HCT116 (cell line): ENCODE results near the gene LIMD2. TPM values are rescaled to one million over a fixed set of nuclear protein-coding genes. Genes with fewer than 3 reads are reported as not detected.

ENCODE experiments used
- ATAC-seq: fragments of 200-7000 bp; cut with Tn5 transposase; 2 replicates; pipeline ENCODE4 v1.9.1; 2020; ENCODE audit warnings: mild to moderate bottlenecking, moderate library complexity
- BruUV-seq: library from RNA; stranded (reverse); fragments of 400-500 nt; replicated peaks from 2 replicates; lab custom pipeline; 2021; lab: Mats Ljungman, UMichigan
- CTCF ChIA-PET: fragments of 300-600 bp; sonication (Branson Sonifier 250); formaldehyde crosslinking; loops from one replicate; lab custom pipeline; 2021; ENCODE audit warnings: antibody characterized with exemption; lab: Charles Lee
- POLR2A ChIA-PET: fragments of 300-600, 350-600 bp; sonication (Branson Sonifier 250); formaldehyde crosslinking; loops from one replicate; lab custom pipeline; 2021; ENCODE audit warnings: antibody characterized with exemption; lab: Charles Lee
- RAD21 ChIA-PET, 2 experiments: fragments of 300-600 bp; sonication (Branson Sonifier 250); formaldehyde crosslinking; loops; one replicate each; lab custom pipeline; 2023; ENCODE audit warnings: low total read pairs in 2 of 2; ENCODE audit not compliant: uncharacterized antibody in 2 of 2, unreplicated experiment in 2 of 2, low non-redundant PET in 1 of 2; lab: Charles Lee
- DNase-seq: peaks from one replicate; pipeline ENCODE4 v3.0.0-alpha.2; 2010; ENCODE audit warnings: low read depth, low spot score
- H2AFZ ChIP-seq: fragments of 200-600 bp; shearing (Covaris generic), sonication (generic); 2 replicates; pipeline ENCODE4 v1.6.1; 2017; ENCODE audit warnings: low read depth, mixed run types, mixed read lengths, antibody characterized with exemption, low read length; ENCODE audit not compliant: poor library complexity, severe bottlenecking
- H3K27ac ChIP-seq: 2 replicates; pipeline ENCODE4 v1.5.1; 2012; ENCODE audit warnings: low read depth, low read length
- H3K27me3 ChIP-seq: fragments of 200-600 bp; sonication (generic); 2 replicates; pipeline ENCODE4 v1.6.1; 2016; ENCODE audit warnings: mixed run types, low read length, mixed read lengths; ENCODE audit not compliant: insufficient read depth
- H3K36me3 ChIP-seq, 2 experiments: fragments of 200-500 bp in 1 of 2; fragments of 200-600 bp in 1 of 2; sonication (Bioruptor generic) in 1 of 2; sonication (generic) in 1 of 2; 2 replicates each; pipeline versions ENCODE4 v1.5.1 to v1.6.1; 2014 to 2016; ENCODE audit warnings: low read length in 2 of 2, inconsistent platforms in 1 of 2, mixed read lengths in 1 of 2, mixed run types in 1 of 2; ENCODE audit not compliant: insufficient read depth in 2 of 2, control insufficient read depth in 1 of 2
- H3K4me1 ChIP-seq, 2 experiments: fragments of 200-600 bp in 1 of 2; sonication (generic) in 1 of 2; 2 replicates each; pipeline versions ENCODE4 v1.5.1 to v1.6.1; 2012 to 2017; ENCODE audit warnings: low read length in 2 of 2, inconsistent platforms in 1 of 2, mild to moderate bottlenecking in 1 of 2, mixed read lengths in 1 of 2, mixed run types in 1 of 2, moderate library complexity in 1 of 2; ENCODE audit not compliant: insufficient read depth in 2 of 2, control insufficient read depth in 1 of 2
- H3K4me2 ChIP-seq: fragments of 200-600 bp; sonication (generic); 2 replicates; pipeline ENCODE4 v1.6.1; 2017; ENCODE audit warnings: mixed run types, low read length, mixed read lengths
- H3K4me3 ChIP-seq, 2 experiments: fragments of 200-600 bp in 1 of 2; sonication (generic) in 1 of 2; replicated peaks in 1 of 2; 2 replicates each; pipeline ENCODE4 v1.5.1; 2011 to 2016; ENCODE audit warnings: low read length in 2 of 2, control low read depth in 1 of 2, low read depth in 1 of 2, mild to moderate bottlenecking in 1 of 2, mixed read lengths in 1 of 2, mixed run types in 1 of 2
- H3K79me2 ChIP-seq: fragments of 200-600 bp; sonication (generic); 2 replicates; pipeline ENCODE4 v1.6.1; 2017; ENCODE audit warnings: mild to moderate bottlenecking, mixed run types, low read length, moderate library complexity, mixed read lengths; ENCODE audit not compliant: insufficient read depth
- H3K9ac ChIP-seq: fragments of 200-600 bp; sonication (generic); 2 replicates; pipeline ENCODE4 v1.6.1; 2016; ENCODE audit warnings: low read length, mixed read lengths
- H3K9me2 ChIP-seq: fragments of 200-600 bp; sonication (generic), shearing (Covaris generic); 2 replicates; pipeline ENCODE4 v1.6.1; 2017; ENCODE audit warnings: mixed run types, mild to moderate bottlenecking, moderate library complexity; ENCODE audit not compliant: insufficient read depth
- H3K9me3 ChIP-seq, 2 experiments: fragments of 200-500 bp in 1 of 2; fragments of 200-600 bp in 1 of 2; sonication (Bioruptor generic) in 1 of 2; sonication (generic) in 1 of 2; 2 replicates each; pipeline ENCODE4 v1.6.1; 2014 to 2017; ENCODE audit warnings: low read length in 2 of 2, mixed read lengths in 2 of 2, inconsistent platforms in 1 of 2, low read depth in 1 of 2, mild to moderate bottlenecking in 1 of 2, mixed run types in 1 of 2, moderate library complexity in 1 of 2; ENCODE audit not compliant: control insufficient read depth in 1 of 2, insufficient read depth in 1 of 2
- H4K20me1 ChIP-seq: fragments of 200-600 bp; sonication (generic), shearing (Covaris generic); 2 replicates; pipeline ENCODE4 v1.6.1; 2017; ENCODE audit warnings: mixed run types, mild to moderate bottlenecking, moderate library complexity; ENCODE audit not compliant: insufficient read depth
- CBX3 ChIP-seq: IDR thresholded peaks from 2 replicates; pipeline ENCODE4 v1.6.1; 2012; ENCODE audit warnings: low read depth
- ELF1 ChIP-seq: IDR thresholded peaks from 2 replicates; pipeline ENCODE4 v1.6.1; 2012; ENCODE audit warnings: low read depth, borderline replicate concordance
- EZH2 ChIP-seq: fragments of 200-600 bp; sonication (generic); IDR thresholded peaks from 2 replicates; pipeline ENCODE4 v1.6.1; 2017; ENCODE audit warnings: antibody characterized with exemption, mixed run types
- JUND ChIP-seq: IDR thresholded peaks from 2 replicates; pipeline ENCODE4 v1.6.1; 2012
- POLR2A ChIP-seq: IDR thresholded peaks from 2 replicates; pipeline ENCODE4 v1.7.0; 2011; ENCODE audit warnings: borderline replicate concordance; ENCODE audit not compliant: insufficient read depth, insufficient read length; ENCODE audit errors: extremely low read depth
- POLR2AphosphoS5 ChIP-seq: IDR thresholded peaks from 2 replicates; pipeline ENCODE4 v1.6.1; 2011; ENCODE audit warnings: mild to moderate bottlenecking, low read depth, low read length, moderate library complexity
- RAD21 ChIP-seq: IDR thresholded peaks from 2 replicates; pipeline ENCODE4 v1.6.1; 2012; ENCODE audit warnings: low read depth, mild to moderate bottlenecking
- SIN3A ChIP-seq: IDR thresholded peaks from 2 replicates; pipeline ENCODE4 v1.6.1; 2012; ENCODE audit warnings: low read depth
- SP1 ChIP-seq: IDR thresholded peaks from 2 replicates; pipeline ENCODE4 v1.6.1; 2012; ENCODE audit warnings: low read depth
- SRF ChIP-seq: IDR thresholded peaks from 2 replicates; pipeline ENCODE4 v1.6.1; 2012; ENCODE audit warnings: low read depth
- ZNF274 ChIP-seq: fragments of 200-500 bp; sonication (Bioruptor generic); IDR thresholded peaks from 2 replicates; pipeline ENCODE4 v1.6.1; 2014; ENCODE audit warnings: mild to moderate bottlenecking, low read depth, low read length, inconsistent platforms
- intact Hi-C: fragments of 100-400 bp; cut with micrococcal nuclease; formaldehyde crosslinking; loops from 2 replicates; pipeline ENCODE4 v1.10.0; 2022
- total RNA-seq: library from RNA; stranded (reverse); gene quantifications from one replicate; pipeline ENCODE4 v1.2.1, GENCODE V29; 2021; ENCODE audit not compliant: unreplicated experiment
- TF ChIP-seq, protein P1 (sequence below): IDR thresholded peaks from 2 replicates; pipeline ENCODE4 v1.6.1; 2011; ENCODE audit warnings: mild to moderate bottlenecking, low read length, moderate library complexity; ENCODE audit not compliant: insufficient replicate concordance; ENCODE audit errors: extremely low read depth
- TF ChIP-seq, protein P2 (sequence below): IDR thresholded peaks from 2 replicates; pipeline ENCODE4 v1.6.1; 2012; ENCODE audit warnings: low read depth
- TF ChIP-seq, protein P3 (sequence below), 3 experiments: fragments of 200-600 bp in 1 of 3; sonication (generic) in 1 of 3; IDR thresholded peaks in 2 of 3; conservative IDR thresholded peaks in 1 of 3; 2 replicates each; pipeline ENCODE4 v1.5.1; 2012 to 2017; ENCODE audit warnings: low read depth in 2 of 3, low read length in 2 of 3, antibody characterized with exemption in 1 of 3, borderline replicate concordance in 1 of 3, control low read depth in 1 of 3, mild to moderate bottlenecking in 1 of 3, mixed read lengths in 1 of 3, mixed run types in 1 of 3, moderate library complexity in 1 of 3; ENCODE audit not compliant: insufficient read depth in 1 of 3

LIMD2 gene
- total RNA-seq, 1 experiment from 2014 or later = 8.4 TPM

DNA sequence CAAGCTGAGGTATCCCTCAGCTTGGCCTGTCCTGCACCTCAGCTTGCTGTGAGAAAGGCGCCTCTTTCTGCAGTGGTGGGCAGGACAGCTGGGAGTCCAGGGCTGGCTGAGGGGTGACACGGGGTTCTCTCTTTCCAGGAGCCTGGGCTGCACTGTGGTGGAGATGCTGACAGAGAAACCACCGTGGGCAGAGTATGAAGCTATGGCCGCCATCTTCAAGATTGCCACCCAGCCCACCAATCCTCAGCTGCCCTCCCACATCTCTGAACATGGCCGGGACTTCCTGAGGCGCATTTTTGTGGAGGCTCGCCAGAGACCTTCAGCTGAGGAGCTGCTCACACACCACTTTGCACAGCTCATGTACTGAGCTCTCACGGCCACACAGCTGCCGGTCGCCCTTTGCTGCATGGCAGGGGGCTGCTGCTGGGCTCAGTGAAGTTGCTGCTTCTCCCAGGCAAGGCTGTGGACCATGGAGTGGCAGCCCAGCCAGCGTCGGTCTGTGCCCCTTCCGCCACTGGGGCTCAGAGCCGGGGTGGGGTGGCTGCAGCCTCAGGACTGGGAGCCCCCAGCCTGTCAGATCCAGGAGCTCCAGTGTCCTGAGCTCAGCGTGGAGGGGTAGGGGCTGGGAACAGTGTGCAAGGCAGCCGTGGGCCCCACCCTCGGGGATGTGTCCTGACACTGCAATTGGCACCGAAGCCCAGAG is 6.4 kb downstream of the LIMD2 start:
- Histone ChIP-seq H3K4me1 (peaks cover 0 to 16% of the 10 kb centered on the region in 2 experiments; a peak in 2 of 4 replicates), H3K9ac (no peak overlapping the region), H3K4me3 (no peak overlapping the region), H4K20me1 (no peaks in the 10 kb centered on the region), H3K27ac (no peak overlapping the region)
- intact Hi-C loops = no loop called here
- RAD21 ChIA-PET = no interaction called here
- CTCF ChIA-PET = interaction anchor here (0.6 kb wide), 1 partner anchor 124 kb away, joined by 3 read pairs; no protein-coding TSS in a partner anchor
- TF ChIP-seq, protein P1, sequence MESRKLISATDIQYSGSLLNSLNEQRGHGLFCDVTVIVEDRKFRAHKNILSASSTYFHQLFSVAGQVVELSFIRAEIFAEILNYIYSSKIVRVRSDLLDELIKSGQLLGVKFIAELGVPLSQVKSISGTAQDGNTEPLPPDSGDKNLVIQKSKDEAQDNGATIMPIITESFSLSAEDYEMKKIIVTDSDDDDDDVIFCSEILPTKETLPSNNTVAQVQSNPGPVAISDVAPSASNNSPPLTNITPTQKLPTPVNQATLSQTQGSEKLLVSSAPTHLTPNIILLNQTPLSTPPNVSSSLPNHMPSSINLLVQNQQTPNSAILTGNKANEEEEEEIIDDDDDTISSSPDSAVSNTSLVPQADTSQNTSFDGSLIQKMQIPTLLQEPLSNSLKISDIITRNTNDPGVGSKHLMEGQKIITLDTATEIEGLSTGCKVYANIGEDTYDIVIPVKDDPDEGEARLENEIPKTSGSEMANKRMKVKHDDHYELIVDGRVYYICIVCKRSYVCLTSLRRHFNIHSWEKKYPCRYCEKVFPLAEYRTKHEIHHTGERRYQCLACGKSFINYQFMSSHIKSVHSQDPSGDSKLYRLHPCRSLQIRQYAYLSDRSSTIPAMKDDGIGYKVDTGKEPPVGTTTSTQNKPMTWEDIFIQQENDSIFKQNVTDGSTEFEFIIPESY = no peak
- no peak for TF ChIP-seq SRF
- no peak for TF ChIP-seq POLR2AphosphoS5
- no peak for TF ChIP-seq POLR2A
- TF ChIP-seq ELF1 = no peak
- no peak for TF ChIP-seq SIN3A
- no peak for TF ChIP-seq RAD21
- no peak for TF ChIP-seq JUND
- TF ChIP-seq ZNF274 = no peak
- TF ChIP-seq, protein P2, sequence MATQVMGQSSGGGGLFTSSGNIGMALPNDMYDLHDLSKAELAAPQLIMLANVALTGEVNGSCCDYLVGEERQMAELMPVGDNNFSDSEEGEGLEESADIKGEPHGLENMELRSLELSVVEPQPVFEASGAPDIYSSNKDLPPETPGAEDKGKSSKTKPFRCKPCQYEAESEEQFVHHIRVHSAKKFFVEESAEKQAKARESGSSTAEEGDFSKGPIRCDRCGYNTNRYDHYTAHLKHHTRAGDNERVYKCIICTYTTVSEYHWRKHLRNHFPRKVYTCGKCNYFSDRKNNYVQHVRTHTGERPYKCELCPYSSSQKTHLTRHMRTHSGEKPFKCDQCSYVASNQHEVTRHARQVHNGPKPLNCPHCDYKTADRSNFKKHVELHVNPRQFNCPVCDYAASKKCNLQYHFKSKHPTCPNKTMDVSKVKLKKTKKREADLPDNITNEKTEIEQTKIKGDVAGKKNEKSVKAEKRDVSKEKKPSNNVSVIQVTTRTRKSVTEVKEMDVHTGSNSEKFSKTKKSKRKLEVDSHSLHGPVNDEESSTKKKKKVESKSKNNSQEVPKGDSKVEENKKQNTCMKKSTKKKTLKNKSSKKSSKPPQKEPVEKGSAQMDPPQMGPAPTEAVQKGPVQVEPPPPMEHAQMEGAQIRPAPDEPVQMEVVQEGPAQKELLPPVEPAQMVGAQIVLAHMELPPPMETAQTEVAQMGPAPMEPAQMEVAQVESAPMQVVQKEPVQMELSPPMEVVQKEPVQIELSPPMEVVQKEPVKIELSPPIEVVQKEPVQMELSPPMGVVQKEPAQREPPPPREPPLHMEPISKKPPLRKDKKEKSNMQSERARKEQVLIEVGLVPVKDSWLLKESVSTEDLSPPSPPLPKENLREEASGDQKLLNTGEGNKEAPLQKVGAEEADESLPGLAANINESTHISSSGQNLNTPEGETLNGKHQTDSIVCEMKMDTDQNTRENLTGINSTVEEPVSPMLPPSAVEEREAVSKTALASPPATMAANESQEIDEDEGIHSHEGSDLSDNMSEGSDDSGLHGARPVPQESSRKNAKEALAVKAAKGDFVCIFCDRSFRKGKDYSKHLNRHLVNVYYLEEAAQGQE = no peak
- no peak for TF ChIP-seq CBX3
- TF ChIP-seq, protein P3, sequence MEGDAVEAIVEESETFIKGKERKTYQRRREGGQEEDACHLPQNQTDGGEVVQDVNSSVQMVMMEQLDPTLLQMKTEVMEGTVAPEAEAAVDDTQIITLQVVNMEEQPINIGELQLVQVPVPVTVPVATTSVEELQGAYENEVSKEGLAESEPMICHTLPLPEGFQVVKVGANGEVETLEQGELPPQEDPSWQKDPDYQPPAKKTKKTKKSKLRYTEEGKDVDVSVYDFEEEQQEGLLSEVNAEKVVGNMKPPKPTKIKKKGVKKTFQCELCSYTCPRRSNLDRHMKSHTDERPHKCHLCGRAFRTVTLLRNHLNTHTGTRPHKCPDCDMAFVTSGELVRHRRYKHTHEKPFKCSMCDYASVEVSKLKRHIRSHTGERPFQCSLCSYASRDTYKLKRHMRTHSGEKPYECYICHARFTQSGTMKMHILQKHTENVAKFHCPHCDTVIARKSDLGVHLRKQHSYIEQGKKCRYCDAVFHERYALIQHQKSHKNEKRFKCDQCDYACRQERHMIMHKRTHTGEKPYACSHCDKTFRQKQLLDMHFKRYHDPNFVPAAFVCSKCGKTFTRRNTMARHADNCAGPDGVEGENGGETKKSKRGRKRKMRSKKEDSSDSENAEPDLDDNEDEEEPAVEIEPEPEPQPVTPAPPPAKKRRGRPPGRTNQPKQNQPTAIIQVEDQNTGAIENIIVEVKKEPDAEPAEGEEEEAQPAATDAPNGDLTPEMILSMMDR (IDR thresholded peaks at IDR 0.05 in 2 of 3, conservative IDR thresholded peaks at IDR 0.05 in 1 of 3; ENCODE audit: borderline replicate concordance in 1 of 3, insufficient read depth in 1 of 3, low read depth in 2 of 3, low read length in 2 of 3) = no peak
- TF ChIP-seq EZH2 = no peak
- TF ChIP-seq SP1 = no peak
- TF ChIP-seq, all 23 proteins: peak for 0
- Histone ChIP-seq H3K9me2 (no peaks in the 10 kb centered on the region), H2AFZ (no peak overlapping the region), H3K36me3 (peaks cover 3 to 5% of the 10 kb centered on the region in 2 experiments; a peak in 2 of 4 replicates), H3K4me2 (no peak overlapping the region), H3K27me3 (no peaks in the 10 kb centered on the region), H3K9me3 (no peaks in the 10 kb centered on the region), H3K79me2 (no peaks in the 10 kb centered on the region)
- no TSS peak for BruUV-seq
- ATAC-seq (no peak), DNase-seq (no peak)
- POLR2A ChIA-PET = interaction anchor here (1.3 kb wide), 1 partner anchor 71 kb away, joined by 5 read pairs; the partner anchor contains the start of gene MAP3K3
